ENCODE results near the gene THAP12.

The THAP12 gene

DNA sequence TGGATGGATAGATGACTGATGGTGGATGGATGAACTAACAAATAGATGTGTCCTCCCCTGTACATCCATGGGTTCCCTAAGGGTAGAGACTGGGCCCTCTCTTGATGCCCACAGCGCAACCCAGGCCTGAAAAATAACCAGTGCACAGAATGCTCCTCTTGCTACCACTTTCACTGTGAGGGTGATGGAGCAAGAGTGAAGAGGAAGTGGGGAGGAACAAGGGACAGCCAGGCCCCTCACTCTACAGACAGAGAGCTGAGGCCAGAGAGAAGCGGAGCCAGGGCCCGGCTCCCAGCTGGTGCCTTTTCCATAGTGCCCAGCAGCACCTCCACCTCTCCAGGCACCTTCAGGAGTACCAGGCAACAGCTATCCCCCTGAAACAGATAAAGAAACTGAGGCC, 67.7 kb downstream of the THAP12 start:
- TF ChIP-seq CTCF (IDR thresholded peaks at IDR 0.05; ENCODE audit: poor library complexity, severe bottlenecking) = no peak
- no peaks in the 10 kb centered on the region for H3K36me3 ChIP-seq (ENCODE audit: low read depth)
- no peak overlapping the region for H3K4me3 ChIP-seq (ENCODE audit: severe bottlenecking)
- DNase-seq (ENCODE audit: low spot score) (no peak), ATAC-seq (ENCODE audit: low read depth) (no peak)
- no peak overlapping the region for H3K27ac ChIP-seq (ENCODE audit: poor library complexity, severe bottlenecking)
- no peaks in the 10 kb centered on the region for H3K4me1 ChIP-seq (ENCODE audit: insufficient read depth, poor library complexity, severe bottlenecking)
- H3K27me3 ChIP-seq (ENCODE audit: insufficient read depth, poor library complexity, severe bottlenecking) = no peaks in the 10 kb centered on the region
- H3K9me3 ChIP-seq (ENCODE audit: severe bottlenecking) = no peaks in the 10 kb centered on the region

- Histone ChIP-seq H3K27ac (ENCODE audit: poor library complexity, severe bottlenecking) (no peak overlapping the region), H3K27me3 (ENCODE audit: insufficient read depth, poor library complexity, severe bottlenecking) (no peaks in the 10 kb centered on the region), H3K9me3 (ENCODE audit: severe bottlenecking) (no peaks in the 10 kb centered on the region), H3K4me3 (ENCODE audit: severe bottlenecking) (no peak overlapping the region), H3K4me1 (ENCODE audit: insufficient read depth, poor library complexity, severe bottlenecking) (no peaks in the 10 kb centered on the region), H3K36me3 (ENCODE audit: low read depth) (no peaks in the 10 kb centered on the region)
- DNase-seq (ENCODE audit: low spot score) (no peak), ATAC-seq (ENCODE audit: low read depth) (no peak)
- no peak for TF ChIP-seq CTCF (IDR thresholded peaks at IDR 0.05; ENCODE audit: poor library complexity, severe bottlenecking)
Measured at GRCh38 chr11:76310832-76311595, 69.9 kb downstream of the THAP12 start.

- no peaks in the 10 kb centered on the region for H3K36me3 ChIP-seq (ENCODE audit: low read depth)
- no peaks in the 10 kb centered on the region for H3K9me3 ChIP-seq (ENCODE audit: severe bottlenecking)
- ATAC-seq (ENCODE audit: low read depth) (no peak), DNase-seq (ENCODE audit: low spot score) (no peak)
- H3K4me3 ChIP-seq (ENCODE audit: severe bottlenecking) = no peak overlapping the region
- H3K4me1 ChIP-seq (ENCODE audit: insufficient read depth, poor library complexity, severe bottlenecking) = no peaks in the 10 kb centered on the region
- H3K27me3 ChIP-seq (ENCODE audit: insufficient read depth, poor library complexity, severe bottlenecking) = no peaks in the 10 kb centered on the region
- no peak overlapping the region for H3K27ac ChIP-seq (ENCODE audit: poor library complexity, severe bottlenecking)
- no peak for TF ChIP-seq CTCF (IDR thresholded peaks at IDR 0.05; ENCODE audit: poor library complexity, severe bottlenecking)
Measured at GRCh38 chr11:76307978-76308747, 72.8 kb downstream of the THAP12 start.

DNA sequence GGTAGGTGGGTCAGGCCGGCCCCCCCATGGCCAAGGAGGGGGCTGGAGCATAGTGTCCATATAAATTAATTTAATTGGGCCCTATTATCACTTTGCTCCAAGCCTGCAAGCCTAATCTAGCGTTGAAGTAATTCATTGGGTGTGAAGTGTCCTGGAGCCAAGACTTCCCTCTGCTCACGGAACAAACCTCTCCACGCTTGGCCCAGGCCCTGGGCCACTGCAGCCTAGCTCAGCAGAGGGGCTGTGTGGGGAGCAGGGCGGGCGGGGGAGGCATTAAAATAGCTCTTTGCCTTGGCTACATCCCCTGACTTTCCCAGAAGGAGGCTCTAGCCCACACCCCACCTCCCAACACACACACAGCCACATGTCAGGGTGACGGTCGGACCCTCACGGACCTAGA, 73.5 kb downstream of the THAP12 start:
- Histone ChIP-seq H3K9me3 (ENCODE audit: severe bottlenecking) (no peaks in the 10 kb centered on the region), H3K4me1 (ENCODE audit: insufficient read depth, poor library complexity, severe bottlenecking) (no peaks in the 10 kb centered on the region), H3K27ac (ENCODE audit: poor library complexity, severe bottlenecking) (no peak overlapping the region), H3K36me3 (ENCODE audit: low read depth) (no peaks in the 10 kb centered on the region), H3K27me3 (ENCODE audit: insufficient read depth, poor library complexity, severe bottlenecking) (no peaks in the 10 kb centered on the region), H3K4me3 (ENCODE audit: severe bottlenecking) (no peak overlapping the region)
- ATAC-seq (ENCODE audit: low read depth) = no peak
- DNase-seq (ENCODE audit: low spot score) = no peak
- no peak for TF ChIP-seq CTCF (IDR thresholded peaks at IDR 0.05; ENCODE audit: poor library complexity, severe bottlenecking)

GRCh38 chr11:76303399-76303798, 77.5 kb downstream of the THAP12 start:
- Histone ChIP-seq H3K27ac (ENCODE audit: poor library complexity, severe bottlenecking) (no peak overlapping the region), H3K36me3 (ENCODE audit: low read depth) (no peaks in the 10 kb centered on the region), H3K4me3 (ENCODE audit: severe bottlenecking) (no peak overlapping the region), H3K27me3 (ENCODE audit: insufficient read depth, poor library complexity, severe bottlenecking) (no peaks in the 10 kb centered on the region), H3K9me3 (ENCODE audit: severe bottlenecking) (no peaks in the 10 kb centered on the region), H3K4me1 (ENCODE audit: insufficient read depth, poor library complexity, severe bottlenecking) (no peaks in the 10 kb centered on the region)
- DNase-seq (ENCODE audit: low spot score) (no peak), ATAC-seq (ENCODE audit: low read depth) (no peak)
- no peak for TF ChIP-seq CTCF (IDR thresholded peaks at IDR 0.05; ENCODE audit: poor library complexity, severe bottlenecking)
